Parathyroid adenoma (tissue), 2 donors: ENCODE results near the gene FBN2.

Experiments used
- H2AFZ ChIP-seq: fragments of 300-600 bp; sonication (generic); one replicate; pipeline ENCODE4 v1.7.0; 2017; ENCODE audit warnings: antibody characterized with exemption, mild to moderate bottlenecking
- H3K27ac ChIP-seq: fragments of 300-600 bp; sonication (generic); one replicate; pipeline ENCODE4 v1.7.0; 2017
- H3K27me3 ChIP-seq: fragments of 300-600 bp; sonication (generic); one replicate; pipeline ENCODE4 v1.7.0; 2017; ENCODE audit warnings: low read length; ENCODE audit not compliant: control insufficient read depth, insufficient read depth
- H3K36me3 ChIP-seq: fragments of 300-600 bp; sonication (generic); one replicate; pipeline ENCODE4 v1.7.0; 2017; ENCODE audit warnings: low read length; ENCODE audit not compliant: control insufficient read depth, insufficient read depth
- H3K4me1 ChIP-seq: fragments of 300-600 bp; sonication (generic); one replicate; pipeline ENCODE4 v1.7.0; 2017; ENCODE audit warnings: control low read depth
- H3K4me2 ChIP-seq: fragments of 300-600 bp; sonication (generic); one replicate; pipeline ENCODE4 v1.7.0; 2017; ENCODE audit warnings: low read length
- H3K4me3 ChIP-seq: fragments of 300-600 bp; sonication (generic); one replicate; pipeline ENCODE4 v1.7.0; 2017; ENCODE audit warnings: low read depth, low read length
- H3K79me2 ChIP-seq: fragments of 300-600 bp; sonication (generic); one replicate; pipeline ENCODE4 v1.7.0; 2017; ENCODE audit warnings: control low read depth
- H3K9ac ChIP-seq: fragments of 300-600 bp; sonication (generic); one replicate; pipeline ENCODE4 v1.7.0; 2017; ENCODE audit warnings: mild to moderate bottlenecking
- H3K9me3 ChIP-seq: fragments of 300-600 bp; sonication (generic); one replicate; pipeline ENCODE4 v1.7.0; 2017; ENCODE audit warnings: low read length; ENCODE audit not compliant: control insufficient read depth
- CTCF ChIP-seq: fragments of 300-600 bp; sonication (generic); IDR thresholded peaks from one replicate; pipeline ENCODE4 v1.7.0; 2017; ENCODE audit warnings: antibody characterized with exemption, mild to moderate bottlenecking
- donor health status: primary hyperparathyroidism.

Gene FBN2

GRCh38 chr5:128532776-128533175, 5.3 kb downstream of the FBN2 start:
- Histone ChIP-seq H2AFZ (no peak overlapping the region), H3K4me1 (no peaks in the 10 kb centered on the region), H3K27me3 (no peaks in the 10 kb centered on the region), H3K4me2 (no peak overlapping the region), H3K4me3 (no peak overlapping the region), H3K36me3 (no peaks in the 10 kb centered on the region), H3K9ac (no peak overlapping the region), H3K27ac (no peak overlapping the region), H3K9me3 (no peaks in the 10 kb centered on the region), H3K79me2 (no peaks in the 10 kb centered on the region)
- no peak for TF ChIP-seq CTCF

GRCh38 chr5:128532127-128532526, 5.9 kb downstream of the FBN2 start:
- TF ChIP-seq CTCF: no peak
- no peak overlapping the region for H3K27ac ChIP-seq
- no peaks in the 10 kb centered on the region for H3K4me1 ChIP-seq
- H3K4me2 ChIP-seq: no peak overlapping the region
- H3K79me2 ChIP-seq: no peaks in the 10 kb centered on the region
- no peak overlapping the region for H3K9ac ChIP-seq
- no peak overlapping the region for H2AFZ ChIP-seq
- H3K9me3 ChIP-seq: no peaks in the 10 kb centered on the region
- no peaks in the 10 kb centered on the region for H3K36me3 ChIP-seq
- no peak overlapping the region for H3K4me3 ChIP-seq
- no peaks in the 10 kb centered on the region for H3K27me3 ChIP-seq

- Histone ChIP-seq H3K4me2 (no peak overlapping the region), H3K27me3 (no peaks in the 10 kb centered on the region), H3K4me1 (no peaks in the 10 kb centered on the region), H3K36me3 (no peaks in the 10 kb centered on the region), H3K4me3 (no peak overlapping the region), H2AFZ (no peak overlapping the region), H3K9me3 (no peaks in the 10 kb centered on the region), H3K9ac (no peak overlapping the region), H3K79me2 (no peaks in the 10 kb centered on the region), H3K27ac (no peak overlapping the region)
- no peak for TF ChIP-seq CTCF
Measured at GRCh38 chr5:128528637-128529255, 9.3 kb downstream of the FBN2 start.

- H3K36me3 ChIP-seq: no peaks in the 10 kb centered on the region
- H3K9me3 ChIP-seq: no peaks in the 10 kb centered on the region
- no peak overlapping the region for H3K4me3 ChIP-seq
- TF ChIP-seq CTCF: no peak
- no peak overlapping the region for H2AFZ ChIP-seq
- no peak overlapping the region for H3K27ac ChIP-seq
- no peak overlapping the region for H3K9ac ChIP-seq
- H3K79me2 ChIP-seq: no peaks in the 10 kb centered on the region
- no peak overlapping the region for H3K4me2 ChIP-seq
- no peaks in the 10 kb centered on the region for H3K27me3 ChIP-seq
- H3K4me1 ChIP-seq: no peaks in the 10 kb centered on the region
Measured at GRCh38 chr5:128528126-128528525, 9.9 kb downstream of the FBN2 start.

GRCh38 chr5:128527077-128527476, 11.0 kb downstream of the FBN2 start:
- H3K36me3 ChIP-seq: no peaks in the 10 kb centered on the region
- no peak overlapping the region for H3K4me3 ChIP-seq
- no peaks in the 10 kb centered on the region for H3K27me3 ChIP-seq
- TF ChIP-seq CTCF: no peak
- no peaks in the 10 kb centered on the region for H3K9me3 ChIP-seq
- H3K27ac ChIP-seq: no peak overlapping the region
- H2AFZ ChIP-seq: no peak overlapping the region
- H3K9ac ChIP-seq: no peak overlapping the region
- no peaks in the 10 kb centered on the region for H3K79me2 ChIP-seq
- H3K4me1 ChIP-seq: no peaks in the 10 kb centered on the region
- H3K4me2 ChIP-seq: no peak overlapping the region
